Loucy (cell line): Measurements from ENCODE around the gene ART4.

Experiments
- H2AFZ ChIP-seq: fragments of 200-600 bp; sonication (generic); 2 replicates; pipeline ENCODE4 v1.6.0; 2016; ENCODE audit warnings: antibody characterized with exemption, mild to moderate bottlenecking, low read length, moderate library complexity
- H3F3A ChIP-seq: fragments of 200-600 bp; 2 replicates; pipeline ENCODE4 v1.6.0; 2016; ENCODE audit warnings: antibody characterized with exemption, low read depth, mild to moderate bottlenecking
- H3K27me3 ChIP-seq: fragments of 200-600 bp; sonication (generic); 2 replicates; pipeline ENCODE4 v1.6.1; 2014; ENCODE audit warnings: low read length, mild to moderate bottlenecking; ENCODE audit not compliant: insufficient read depth, poor library complexity, severe bottlenecking
- H3K36me3 ChIP-seq: fragments of 200-600 bp; sonication (generic); 2 replicates; pipeline ENCODE4 v1.6.1; 2016; ENCODE audit warnings: low read length; ENCODE audit not compliant: insufficient read depth
- H3K4me1 ChIP-seq: fragments of 200-600 bp; sonication (generic); 2 replicates; pipeline ENCODE4 v1.5.1; 2014; ENCODE audit warnings: low read length, mild to moderate bottlenecking; ENCODE audit not compliant: insufficient read depth, poor library complexity, severe bottlenecking
- H3K4me2 ChIP-seq: fragments of 200-600 bp; sonication (generic); 2 replicates; pipeline ENCODE4 v1.6.0; 2014; ENCODE audit warnings: antibody characterized with exemption, low read length, low read depth, mild to moderate bottlenecking; ENCODE audit not compliant: poor library complexity, severe bottlenecking
- H3K4me3 ChIP-seq: fragments of 200-600 bp; sonication (generic); 2 replicates; pipeline ENCODE4 v1.5.1; 2014; ENCODE audit warnings: low read length, mild to moderate bottlenecking, mixed read lengths; ENCODE audit not compliant: poor library complexity, severe bottlenecking
- H3K79me2 ChIP-seq: fragments of 200-600 bp; sonication (generic); 2 replicates; pipeline ENCODE4 v1.6.1; 2014; ENCODE audit warnings: low read length; ENCODE audit not compliant: insufficient read depth
- H3K9ac ChIP-seq: fragments of 200-600 bp; sonication (generic); 2 replicates; pipeline ENCODE4 v1.6.0; 2014; ENCODE audit warnings: mild to moderate bottlenecking, low read depth, low read length, moderate library complexity; ENCODE audit not compliant: poor library complexity, severe bottlenecking
- H3K9me2 ChIP-seq: fragments of 200-600 bp; sonication (generic); replicated peaks from 2 replicates; pipeline ENCODE4 v1.6.1; 2016; ENCODE audit warnings: low read depth, low read length, mixed read lengths
- H3K9me3 ChIP-seq: fragments of 200-600 bp; sonication (generic); 2 replicates; pipeline ENCODE4 v1.6.1; 2014; ENCODE audit warnings: mild to moderate bottlenecking, antibody characterized with exemption, low read length, low read depth; ENCODE audit not compliant: insufficient read depth
- H4K20me1 ChIP-seq: fragments of 200-600 bp; sonication (generic); 2 replicates; pipeline ENCODE4 v1.6.0; 2014; ENCODE audit warnings: antibody characterized with exemption, low read length, mild to moderate bottlenecking; ENCODE audit not compliant: insufficient read depth, poor library complexity, severe bottlenecking
- CTCF ChIP-seq: fragments of 200-600 bp; sonication (generic); conservative IDR thresholded peaks from 2 replicates; pipeline ENCODE4 v1.5.1; 2014; ENCODE audit warnings: mild to moderate bottlenecking, antibody characterized with exemption, low read length
- EZH2phosphoT487 ChIP-seq: fragments of 200-600 bp; IDR thresholded peaks from 2 replicates; pipeline ENCODE4 v1.6.1; 2018; ENCODE audit warnings: antibody characterized with exemption, mild to moderate bottlenecking, moderate library complexity, borderline replicate concordance

ART4 gene

GRCh38 chr12:14853961-14854360, 10.6 kb upstream of the ART4 start:
- H2AFZ ChIP-seq: no peak overlapping the region
- no peaks in the 10 kb centered on the region for H3K79me2 ChIP-seq
- no peak overlapping the region for H3K9ac ChIP-seq
- no peaks in the 10 kb centered on the region for H3K9me2 ChIP-seq
- no peaks in the 10 kb centered on the region for H3F3A ChIP-seq
- H3K4me3 ChIP-seq: no peak overlapping the region
- H4K20me1 ChIP-seq: no peaks in the 10 kb centered on the region
- peaks cover 9% of the 10 kb centered on the region for H3K4me1 ChIP-seq
- no peaks in the 10 kb centered on the region for H3K27me3 ChIP-seq
- no peak for TF ChIP-seq CTCF
- no peak for TF ChIP-seq EZH2phosphoT487
- H3K9me3 ChIP-seq: 0 out of 2 replicates have a peak, but pooled peaks cover 6% of the 10 kb centered on the region
- no peak overlapping the region for H3K4me2 ChIP-seq
- H3K36me3 ChIP-seq: no peaks in the 10 kb centered on the region

- no peak overlapping the region for H2AFZ ChIP-seq
- H3K27me3 ChIP-seq: no peaks in the 10 kb centered on the region
- no peak for TF ChIP-seq CTCF
- TF ChIP-seq EZH2phosphoT487: no peak
- H3K4me2 ChIP-seq: no peak overlapping the region
- no peaks in the 10 kb centered on the region for H3K9me2 ChIP-seq
- H3K79me2 ChIP-seq: no peaks in the 10 kb centered on the region
- no peak overlapping the region for H3K4me3 ChIP-seq
- H3K9ac ChIP-seq: no peak overlapping the region
- H3K4me1 ChIP-seq: peaks cover 9% of the 10 kb centered on the region
- no peaks in the 10 kb centered on the region for H3K36me3 ChIP-seq
- H3K9me3 ChIP-seq: 0 out of 2 replicates have a peak, but pooled peaks cover 3% of the 10 kb centered on the region
- no peaks in the 10 kb centered on the region for H4K20me1 ChIP-seq
- no peaks in the 10 kb centered on the region for H3F3A ChIP-seq
Measured at GRCh38 chr12:14852880-14853279, 9.6 kb upstream of the ART4 start.

- no peaks in the 10 kb centered on the region for H3K27me3 ChIP-seq
- H4K20me1 ChIP-seq: no peaks in the 10 kb centered on the region
- H3K9me2 ChIP-seq: no peaks in the 10 kb centered on the region
- peaks cover 17% of the 10 kb centered on the region for H3K4me1 ChIP-seq
- no peak overlapping the region for H3K9ac ChIP-seq
- no peaks in the 10 kb centered on the region for H3K36me3 ChIP-seq
- H3K9me3 ChIP-seq: no peaks in the 10 kb centered on the region
- no peaks in the 10 kb centered on the region for H3F3A ChIP-seq
- no peak overlapping the region for H3K4me3 ChIP-seq
- TF ChIP-seq CTCF: no peak
- TF ChIP-seq EZH2phosphoT487: no peak
- no peaks in the 10 kb centered on the region for H3K79me2 ChIP-seq
- no peak overlapping the region for H3K4me2 ChIP-seq
- peak overlapping the region; percentile 55; the same call in 1 of the 2 replicates for H2AFZ ChIP-seq
Measured at GRCh38 chr12:14850929-14851663, 7.8 kb upstream of the ART4 start.
